Measurements from ENCODE around the gene NMS.

The NMS gene

DNA sequence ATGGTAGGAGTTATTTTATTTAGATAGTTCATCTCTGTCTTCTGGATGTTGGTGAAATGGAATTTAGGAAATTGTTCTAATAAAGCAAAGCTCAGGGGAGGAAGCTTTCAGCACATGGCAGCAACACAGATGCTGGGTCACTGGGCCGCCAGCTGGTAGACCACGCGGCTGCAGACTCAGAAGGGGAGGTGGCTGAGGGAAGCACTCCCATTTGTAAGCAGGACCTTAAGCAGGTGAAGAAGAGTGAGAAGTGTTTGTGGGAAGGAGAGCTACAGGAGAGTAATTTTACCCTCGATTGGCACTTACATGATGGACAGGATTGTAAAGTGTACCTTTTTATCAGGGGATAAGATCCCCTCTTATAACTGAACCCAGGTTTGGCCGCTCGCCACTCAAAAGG lies 24.4 kb downstream of the NMS start:
- DNase-seq: no peak

GRCh38 chr2:100502782-100503181 lies 32.5 kb downstream of the NMS start:
- no peak for DNase-seq

GRCh38 chr2:100504542-100504941 lies 34.3 kb downstream of the NMS start:
- DNase-seq: no peak

DNA sequence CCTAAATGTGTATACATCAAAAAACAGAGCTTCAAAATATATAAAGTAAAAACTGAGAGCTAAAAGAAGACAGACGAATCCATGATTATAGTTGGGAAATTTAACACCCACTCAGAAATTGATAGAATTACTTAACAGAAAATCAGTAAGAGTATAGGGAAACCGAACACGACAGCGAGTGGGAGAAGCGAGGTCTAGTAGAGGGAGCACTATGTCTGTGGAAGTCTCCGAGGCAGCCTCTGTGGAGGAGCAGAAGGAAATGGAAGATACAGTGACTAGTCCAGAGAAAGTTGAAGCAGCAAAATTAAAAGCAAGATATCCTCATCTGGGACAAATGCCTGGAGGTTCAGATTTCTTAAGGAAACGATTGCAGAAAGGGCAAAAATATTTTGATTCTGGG lies 38.8 kb downstream of the NMS start:
- DNase-seq: no peak

DNA sequence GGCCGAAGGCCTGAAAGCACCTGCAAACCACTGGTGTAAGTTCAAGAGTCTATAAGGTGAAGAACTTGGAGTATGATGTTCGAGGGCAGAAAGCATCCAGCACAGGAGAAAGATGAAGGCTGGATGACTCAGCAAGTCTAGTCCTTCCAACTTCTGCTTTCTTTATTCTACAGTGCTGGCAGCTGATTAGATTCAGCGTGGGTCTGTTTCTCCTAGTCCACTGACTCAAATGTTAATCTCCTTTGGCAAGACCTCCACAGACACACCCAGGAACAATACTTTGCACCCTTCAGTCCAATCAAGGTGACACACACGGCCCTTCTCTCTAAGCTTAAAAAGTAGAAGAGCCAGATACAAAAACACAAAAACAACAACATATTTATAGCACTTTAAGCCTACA lies 43.4 kb downstream of the NMS start:
- no peak for DNase-seq

DNA sequence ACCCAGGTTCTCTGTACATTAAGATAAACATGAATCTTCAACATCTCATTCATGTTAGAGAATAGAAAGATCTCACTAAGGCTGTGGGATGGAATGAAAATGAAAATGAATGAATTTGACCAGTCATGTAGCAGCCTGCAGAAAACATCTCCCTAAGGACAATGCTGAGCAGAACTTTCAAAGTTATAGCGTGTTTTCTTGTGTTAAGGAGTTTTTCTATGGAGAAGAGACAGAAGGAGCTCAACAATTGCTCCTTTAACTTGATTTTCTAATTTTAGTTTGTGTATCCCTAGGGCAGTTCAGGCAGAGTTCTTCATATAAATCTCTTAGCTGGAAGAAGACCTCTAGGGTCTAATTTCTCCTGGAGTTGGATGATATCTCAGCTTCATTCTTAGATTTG lies 47.3 kb downstream of the NMS start:
- DNase-seq: no peak

DNA sequence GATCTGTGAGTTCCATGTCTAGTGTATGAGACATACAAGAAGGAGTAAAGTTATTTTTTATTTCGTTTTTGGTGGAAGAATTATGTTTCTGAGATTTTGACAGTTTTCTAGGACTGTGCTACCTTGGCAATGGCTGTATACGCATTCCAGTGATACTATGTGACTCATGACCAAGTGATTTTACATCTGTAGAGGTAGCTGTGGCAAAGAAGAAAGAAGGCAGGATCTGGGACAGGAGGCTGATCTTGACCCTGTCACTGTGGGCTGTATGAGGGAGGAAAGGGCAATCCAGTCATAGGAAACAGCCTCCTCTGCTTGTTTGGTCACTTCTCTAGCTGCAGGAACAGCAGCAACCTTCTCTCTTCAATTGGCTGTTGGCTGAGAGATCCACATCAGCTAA lies 48.5 kb downstream of the NMS start:
- DNase-seq: no peak

- no peak for DNase-seq
Measured at GRCh38 chr2:100520224-100520623, 49.9 kb downstream of the NMS start.

DNA sequence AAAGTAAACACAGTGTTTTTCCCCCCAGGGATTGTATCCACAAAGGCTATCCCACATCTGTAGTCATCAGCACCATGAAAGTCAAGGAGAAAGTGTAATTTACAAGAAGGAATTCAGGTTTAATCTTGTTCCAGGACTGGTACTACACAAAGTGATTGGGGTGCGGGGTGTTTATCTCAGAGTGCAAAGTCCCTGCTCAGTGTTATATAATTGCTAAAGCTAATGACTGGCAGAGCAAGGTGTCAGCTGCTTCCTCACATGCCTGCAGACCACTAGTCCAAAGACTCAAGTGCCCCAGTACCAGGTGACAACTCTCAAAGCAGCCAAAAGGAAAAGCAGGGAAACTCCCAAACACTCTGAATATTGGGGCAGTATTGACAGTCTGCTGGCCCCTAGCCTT lies 52.1 kb downstream of the NMS start:
- no peak for DNase-seq

GRCh38 chr2:100524331-100524730 lies 54.0 kb downstream of the NMS start:
- DNase-seq: no peak

DNA sequence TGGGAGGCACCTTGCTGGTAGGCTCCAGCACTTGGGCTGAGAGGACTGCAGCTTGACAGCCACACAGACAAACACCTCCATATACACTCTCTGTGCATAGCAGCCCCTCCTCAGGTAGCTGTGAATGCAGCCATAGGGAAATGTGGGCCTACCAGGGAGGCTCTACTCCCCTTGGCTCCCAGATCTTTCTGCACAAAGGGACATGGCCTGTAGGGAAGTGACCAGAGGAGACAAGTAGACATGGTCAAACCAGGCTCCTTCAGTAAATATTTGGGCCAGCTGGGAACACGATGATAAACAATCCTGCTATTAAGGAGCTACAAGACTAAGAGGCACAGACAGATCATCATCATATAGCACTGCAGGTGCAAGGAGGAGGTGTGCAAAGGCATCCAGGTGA lies 56.6 kb downstream of the NMS start:
- no peak for DNase-seq

GRCh38 chr2:100527440-100528015 lies 57.2 kb downstream of the NMS start:
- no peak for DNase-seq

- DNase-seq: no peak
Measured at GRCh38 chr2:100529176-100529575, 58.9 kb downstream of the NMS start.

- no peak for DNase-seq
Measured at GRCh38 chr2:100529900-100530299, 59.6 kb downstream of the NMS start.
